HG03039 (cell line): ENCODE results near the gene SLC6A1.

Source experiments
- ATAC-seq: cut with Tn5 transposase; IDR thresholded peaks from one replicate; pipeline ENCODE4 v1.9.1; 2021; ENCODE audit warnings: mild to moderate bottlenecking, moderate library complexity; ENCODE audit not compliant: unreplicated experiment

The SLC6A1 gene

GRCh38 chr3:10970306-10970960 lies 22.1 kb upstream of the SLC6A1 start:
- no peak for ATAC-seq

GRCh38 chr3:10972072-10972782 lies 20.3 kb upstream of the SLC6A1 start:
- ATAC-seq: no peak

GRCh38 chr3:10973046-10973595 lies 19.4 kb upstream of the SLC6A1 start:
- ATAC-seq: no peak

- no peak for ATAC-seq
Observed at GRCh38 chr3:10974131-10974530, 18.4 kb upstream of the SLC6A1 start.

- no peak for ATAC-seq
Observed at GRCh38 chr3:10974746-10975375, 17.7 kb upstream of the SLC6A1 start.

GRCh38 chr3:10975695-10976234 lies 16.8 kb upstream of the SLC6A1 start:
- ATAC-seq: no peak

- ATAC-seq: no peak
Observed at GRCh38 chr3:10976770-10977169, 15.8 kb upstream of the SLC6A1 start.

GRCh38 chr3:10977892-10978510 lies 14.5 kb upstream of the SLC6A1 start:
- ATAC-seq: no peak

GRCh38 chr3:10978956-10979355 lies 13.6 kb upstream of the SLC6A1 start:
- ATAC-seq: no peak

- ATAC-seq: no peak
Observed at GRCh38 chr3:10980312-10980711, 12.2 kb upstream of the SLC6A1 start.

GRCh38 chr3:10981031-10981430 lies 11.5 kb upstream of the SLC6A1 start:
- ATAC-seq: no peak

- no peak for ATAC-seq
Observed at GRCh38 chr3:10981961-10982360, 10.6 kb upstream of the SLC6A1 start.

GRCh38 chr3:10982782-10983181 lies 9.8 kb upstream of the SLC6A1 start:
- no peak for ATAC-seq

- no peak for ATAC-seq
Observed at GRCh38 chr3:10983219-10983916, 9.2 kb upstream of the SLC6A1 start.

- no peak for ATAC-seq
Observed at GRCh38 chr3:10984371-10984896, 8.1 kb upstream of the SLC6A1 start.

- no peak for ATAC-seq
Observed at GRCh38 chr3:10985181-10985580, 7.4 kb upstream of the SLC6A1 start.

- no peak for ATAC-seq
Observed at GRCh38 chr3:10986592-10986991, 6.0 kb upstream of the SLC6A1 start.

- no peak for ATAC-seq
Observed at GRCh38 chr3:10988001-10988665, 4.4 kb upstream of the SLC6A1 start.

- no peak for ATAC-seq
Observed at GRCh38 chr3:10988991-10989484, 3.5 kb upstream of the SLC6A1 start.
